ENCODE data around the gene MEIS3.

GRCh38 chr19:47443331-47443730, 24.0 kb upstream of the MEIS3 start:
- TF ChIP-seq, protein P1, sequence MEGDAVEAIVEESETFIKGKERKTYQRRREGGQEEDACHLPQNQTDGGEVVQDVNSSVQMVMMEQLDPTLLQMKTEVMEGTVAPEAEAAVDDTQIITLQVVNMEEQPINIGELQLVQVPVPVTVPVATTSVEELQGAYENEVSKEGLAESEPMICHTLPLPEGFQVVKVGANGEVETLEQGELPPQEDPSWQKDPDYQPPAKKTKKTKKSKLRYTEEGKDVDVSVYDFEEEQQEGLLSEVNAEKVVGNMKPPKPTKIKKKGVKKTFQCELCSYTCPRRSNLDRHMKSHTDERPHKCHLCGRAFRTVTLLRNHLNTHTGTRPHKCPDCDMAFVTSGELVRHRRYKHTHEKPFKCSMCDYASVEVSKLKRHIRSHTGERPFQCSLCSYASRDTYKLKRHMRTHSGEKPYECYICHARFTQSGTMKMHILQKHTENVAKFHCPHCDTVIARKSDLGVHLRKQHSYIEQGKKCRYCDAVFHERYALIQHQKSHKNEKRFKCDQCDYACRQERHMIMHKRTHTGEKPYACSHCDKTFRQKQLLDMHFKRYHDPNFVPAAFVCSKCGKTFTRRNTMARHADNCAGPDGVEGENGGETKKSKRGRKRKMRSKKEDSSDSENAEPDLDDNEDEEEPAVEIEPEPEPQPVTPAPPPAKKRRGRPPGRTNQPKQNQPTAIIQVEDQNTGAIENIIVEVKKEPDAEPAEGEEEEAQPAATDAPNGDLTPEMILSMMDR (IDR thresholded peaks at IDR 0.05) = no peak
- TF ChIP-seq SIN3A (IDR thresholded peaks at IDR 0.05; ENCODE audit: borderline replicate concordance, low read depth, low read length) (no peak), TAF1 (IDR thresholded peaks at IDR 0.05; ENCODE audit: borderline replicate concordance, low read depth, low read length) (no peak), RCOR1 (IDR thresholded peaks at IDR 0.05; ENCODE audit: low read length) (no peak), EP300 (IDR thresholded peaks at IDR 0.05; ENCODE audit: borderline replicate concordance in 1 of 2, low read depth in 1 of 2, low read length in 1 of 2) (no peak), NFIC (IDR thresholded peaks at IDR 0.05; ENCODE audit: borderline replicate concordance) (no peak), RAD21 (IDR thresholded peaks at IDR 0.05; ENCODE audit: low read length) (no peak), TEAD4 (IDR thresholded peaks at IDR 0.05; ENCODE audit: borderline replicate concordance, insufficient read depth) (no peak), MXI1 (IDR thresholded peaks at IDR 0.05; ENCODE audit: low read depth, low read length) (no peak), YY1 (IDR thresholded peaks at IDR 0.05; ENCODE audit: low read depth) (no peak), MEF2A (IDR thresholded peaks at IDR 0.05; ENCODE audit: borderline replicate concordance, low read depth) (no peak), RFX5 (IDR thresholded peaks at IDR 0.05; ENCODE audit: low read length) (no peak), NRF1 (IDR thresholded peaks at IDR 0.05; ENCODE audit: low read depth, low read length) (no peak), GATA2 (CRISPR knock-in tag; IDR thresholded peaks at IDR 0.05) (no peak)

All from SK-N-SH (cell line).